CD8-positive, alpha-beta memory T cell (primary cell): ENCODE data around the gene MGLL. TPM values are rescaled to one million over a fixed set of nuclear protein-coding genes. Genes with fewer than 3 reads are reported as not detected.

ENCODE experiments used
- CTCF ChIA-PET: fragments of 350-600 bp; sonication (Branson Sonifier 250); formaldehyde crosslinking; loops from one replicate; lab custom pipeline; 2021; ENCODE audit warnings: antibody characterized with exemption; lab: Charles Lee
- POLR2A ChIA-PET: fragments of 350-600 bp; sonication (Branson Sonifier 250); formaldehyde crosslinking; loops from one replicate; lab custom pipeline; 2021; ENCODE audit warnings: antibody characterized with exemption; lab: Charles Lee
- DNase-seq, 5 donors: peaks; one replicate each; pipeline versions ENCODE4 v3.0.0 to v3.0.0-alpha.2; 2020 to 2022; ENCODE audit warnings: mixed read lengths in 1 of 5
- H3K27ac ChIP-seq: one replicate; pipeline ENCODE4 v1.7.0; 2013; ENCODE audit warnings: low read depth, mild to moderate bottlenecking, low read length, moderate library complexity
- H3K27me3 ChIP-seq: 2 replicates; pipeline ENCODE4 v1.7.0; 2013; ENCODE audit warnings: low read length, mild to moderate bottlenecking; ENCODE audit not compliant: insufficient read depth, poor library complexity, severe bottlenecking
- H3K36me3 ChIP-seq: 2 replicates; pipeline ENCODE4 v1.7.0; 2013; ENCODE audit warnings: mild to moderate bottlenecking, low read length, moderate library complexity; ENCODE audit not compliant: insufficient read depth
- H3K4me1 ChIP-seq: 2 replicates; pipeline ENCODE4 v1.7.0; 2013; ENCODE audit warnings: mild to moderate bottlenecking, low read length, moderate library complexity; ENCODE audit not compliant: insufficient read depth
- H3K4me3 ChIP-seq: 2 replicates; pipeline ENCODE4 v1.7.0; 2013; ENCODE audit warnings: mild to moderate bottlenecking, low read length
- H3K9me3 ChIP-seq: 2 replicates; pipeline ENCODE4 v1.7.0; 2013; ENCODE audit warnings: mild to moderate bottlenecking, low read length
- H3K27ac Mint-ChIP-seq, 8 donors: one replicate each; pipeline ENCODE4 v1.8.0; 2020 to 2021; ENCODE audit warnings: mixed read lengths in 8 of 8, mild to moderate bottlenecking in 6 of 8, inconsistent platforms in 3 of 8, moderate library complexity in 3 of 8
- H3K27me3 Mint-ChIP-seq, 2 donors: one replicate each; pipeline ENCODE4 v1.8.0; 2020 to 2021; ENCODE audit warnings: mixed read lengths in 2 of 2, mild to moderate bottlenecking in 1 of 2, moderate library complexity in 1 of 2
- H3K36me3 Mint-ChIP-seq, 3 donors: one replicate each; pipeline ENCODE4 v1.8.0; 2020 to 2021; ENCODE audit warnings: mixed read lengths in 3 of 3, inconsistent platforms in 1 of 3, mild to moderate bottlenecking in 1 of 3
- H3K4me1 Mint-ChIP-seq, 3 donors: one replicate each; pipeline ENCODE4 v1.8.0; 2020 to 2021; ENCODE audit warnings: mixed read lengths in 3 of 3, inconsistent platforms in 1 of 3, mild to moderate bottlenecking in 1 of 3
- H3K4me3 Mint-ChIP-seq, 7 donors: one replicate each; pipeline ENCODE4 v1.8.0; 2020 to 2021; ENCODE audit warnings: mixed read lengths in 7 of 7, mild to moderate bottlenecking in 6 of 7, moderate library complexity in 4 of 7, inconsistent platforms in 2 of 7
- H3K9me3 Mint-ChIP-seq, 5 donors: one replicate each; pipeline ENCODE4 v1.8.0; 2020 to 2022; ENCODE audit warnings: mixed read lengths in 5 of 5, mild to moderate bottlenecking in 3 of 5, moderate library complexity in 2 of 5, inconsistent platforms in 1 of 5
- polyA plus RNA-seq: library from polyadenylated mRNA; unstranded; fragments of 300-500 nt; fragmentation: Illumina TruSeq; gene quantifications from one replicate; pipeline ENCODE4 v1.2.3, GENCODE V29; 2021
- total RNA-seq, 2 experiments: library from RNA; stranded (reverse); gene quantifications; one replicate each; pipeline ENCODE4 v1.2.3, GENCODE V29; 2021

MGLL gene
- total and polyA plus RNA-seq, 3 experiments from 2014 or later = 3.0 to 5.9 (median 5.3) TPM

- no peak overlapping the region for H3K27ac Mint-ChIP-seq
- Histone ChIP-seq H3K27me3 (no peaks in the 10 kb centered on the region), H3K27ac (no peak overlapping the region), H3K9me3 (no peaks in the 10 kb centered on the region), H3K36me3 (no peaks in the 10 kb centered on the region), H3K4me1 (no peaks in the 10 kb centered on the region), H3K4me3 (no peak overlapping the region)
- H3K4me3 Mint-ChIP-seq = no peak overlapping the region
- peaks cover 9 to 10% of the 10 kb centered on the region in 2 donors for H3K27me3 Mint-ChIP-seq
- POLR2A ChIA-PET = no interaction called here
- no peaks in the 10 kb centered on the region for H3K4me1 Mint-ChIP-seq
- CTCF ChIA-PET = interaction anchor here (1.0 kb wide), 2 partner anchors 13 to 18 kb away, joined by 3 read pairs; no protein-coding TSS in a partner anchor
- no peaks in the 10 kb centered on the region for H3K9me3 Mint-ChIP-seq
- no peaks in the 10 kb centered on the region for H3K36me3 Mint-ChIP-seq
- no peak for DNase-seq
These were observed 86.3 kb downstream of the MGLL start for GRCh38 chr3:127735767-127736693.

GRCh38 chr3:127734754-127735473 lies 87.4 kb downstream of the MGLL start:
- Histone ChIP-seq H3K27ac (no peak overlapping the region), H3K4me3 (no peak overlapping the region), H3K4me1 (no peaks in the 10 kb centered on the region), H3K27me3 (no peaks in the 10 kb centered on the region), H3K36me3 (no peaks in the 10 kb centered on the region), H3K9me3 (no peaks in the 10 kb centered on the region)
- ChIA-PET CTCF (interaction anchor here (1.0 kb wide), 1 partner anchor 12 kb away, joined by 3 read pairs; no protein-coding TSS in a partner anchor), POLR2A (no interaction called here)
- Mint-ChIP-seq H3K4me1 (no peaks in the 10 kb centered on the region), H3K4me3 (no peak overlapping the region), H3K36me3 (no peaks in the 10 kb centered on the region), H3K9me3 (no peaks in the 10 kb centered on the region), H3K27me3 (peaks cover 9 to 10% of the 10 kb centered on the region in 2 donors), H3K27ac (no peak overlapping the region)
- DNase-seq = no peak

- Mint-ChIP-seq H3K4me1 (no peaks in the 10 kb centered on the region), H3K27ac (no peak overlapping the region), H3K27me3 (peaks cover 9 to 10% of the 10 kb centered on the region in 2 donors), H3K4me3 (no peak overlapping the region), H3K9me3 (no peaks in the 10 kb centered on the region), H3K36me3 (no peaks in the 10 kb centered on the region)
- no peak for DNase-seq
- Histone ChIP-seq H3K27me3 (no peaks in the 10 kb centered on the region), H3K4me3 (no peak overlapping the region), H3K4me1 (no peaks in the 10 kb centered on the region), H3K27ac (no peak overlapping the region), H3K9me3 (no peaks in the 10 kb centered on the region), H3K36me3 (no peaks in the 10 kb centered on the region)
- ChIA-PET CTCF (no interaction called here), POLR2A (no interaction called here)
These were observed 88.1 kb downstream of the MGLL start for GRCh38 chr3:127734181-127734720.

DNA sequence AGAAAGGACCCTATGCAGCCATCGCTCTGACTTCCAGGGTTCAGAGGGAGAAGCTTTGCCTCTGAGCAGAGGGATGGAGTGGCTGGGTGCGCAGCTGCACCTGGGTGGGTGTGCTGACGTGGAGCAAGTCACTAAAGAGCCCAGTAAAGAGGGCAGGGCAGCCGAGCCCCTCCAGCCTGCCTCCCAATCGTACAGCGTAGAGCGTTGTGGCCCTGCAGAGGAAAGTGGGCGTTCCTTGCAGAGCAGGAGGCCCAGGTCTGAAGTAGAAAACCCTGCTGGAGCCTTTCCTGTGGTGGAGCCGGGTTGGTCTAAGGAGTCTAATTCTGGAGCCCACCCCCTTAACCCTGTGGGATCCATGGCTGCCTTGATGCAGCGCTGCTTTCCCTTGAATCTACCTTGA lies 88.5 kb downstream of the MGLL start:
- Mint-ChIP-seq H3K4me3 (no peak overlapping the region), H3K4me1 (no peaks in the 10 kb centered on the region), H3K9me3 (no peaks in the 10 kb centered on the region), H3K36me3 (no peaks in the 10 kb centered on the region), H3K27ac (no peak overlapping the region), H3K27me3 (peaks cover 9 to 10% of the 10 kb centered on the region in 2 donors)
- no peaks in the 10 kb centered on the region for H3K9me3 ChIP-seq
- no peaks in the 10 kb centered on the region for H3K27me3 ChIP-seq
- H3K36me3 ChIP-seq = no peaks in the 10 kb centered on the region
- H3K4me3 ChIP-seq = no peak overlapping the region
- no peak for DNase-seq
- ChIA-PET CTCF (no interaction called here), POLR2A (no interaction called here)
- no peaks in the 10 kb centered on the region for H3K4me1 ChIP-seq
- H3K27ac ChIP-seq = no peak overlapping the region

DNA sequence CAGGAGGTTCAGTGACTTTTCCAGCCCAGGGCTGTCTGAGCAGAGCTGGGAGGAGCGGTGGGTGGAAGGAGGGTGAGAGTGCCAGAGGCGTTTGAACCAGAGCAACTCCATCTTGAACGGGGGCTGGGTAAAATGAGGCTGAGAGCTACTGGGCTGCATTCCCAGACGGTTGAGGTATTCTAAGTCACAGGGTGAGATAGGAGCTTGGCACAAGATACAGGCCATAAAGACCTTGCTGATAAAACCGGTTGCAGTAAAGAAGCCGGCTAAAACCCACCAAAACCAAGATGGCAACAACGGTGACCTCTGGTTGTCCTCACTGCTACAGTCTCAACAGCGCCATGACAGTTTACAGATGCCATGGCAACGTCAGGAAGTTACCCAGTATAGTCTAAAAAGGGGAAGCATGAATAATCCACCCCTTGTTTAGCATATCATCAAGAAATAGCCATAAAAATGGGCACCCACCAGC lies 89.4 kb downstream of the MGLL start:
- Mint-ChIP-seq H3K4me1 (no peaks in the 10 kb centered on the region), H3K36me3 (no peaks in the 10 kb centered on the region), H3K4me3 (no peak overlapping the region), H3K27ac (peak overlapping the region in 1 of 8 donors; percentile 4), H3K27me3 (peaks cover 9 to 10% of the 10 kb centered on the region in 2 donors), H3K9me3 (no peaks in the 10 kb centered on the region)
- Histone ChIP-seq H3K4me1 (no peaks in the 10 kb centered on the region), H3K4me3 (no peak overlapping the region), H3K36me3 (no peaks in the 10 kb centered on the region), H3K27me3 (no peaks in the 10 kb centered on the region), H3K27ac (no peak overlapping the region), H3K9me3 (no peaks in the 10 kb centered on the region)
- ChIA-PET CTCF (no interaction called here), POLR2A (no interaction called here)
- DNase-seq = no peak

DNA sequence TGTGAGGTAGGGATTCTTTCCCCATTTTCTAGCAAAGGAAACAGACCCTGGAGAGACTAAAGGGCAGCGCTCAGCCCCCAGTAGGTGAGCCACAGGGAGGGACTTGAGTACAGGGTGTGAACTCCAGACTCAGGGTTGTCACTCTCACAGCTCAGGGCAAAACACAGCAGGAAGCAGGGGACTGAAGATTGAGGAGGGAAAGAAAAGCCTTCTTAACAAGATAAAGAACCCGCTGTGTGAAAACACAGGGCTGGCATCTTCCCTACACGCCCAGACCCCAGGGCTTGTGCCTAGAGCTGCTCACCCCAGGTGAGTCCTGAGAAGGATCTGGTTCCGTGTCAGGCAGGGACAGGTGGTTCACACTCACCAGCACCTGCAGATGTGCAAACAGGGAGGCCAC lies 90.0 kb downstream of the MGLL start:
- POLR2A ChIA-PET = no interaction called here
- no peaks in the 10 kb centered on the region for H3K36me3 Mint-ChIP-seq
- Histone ChIP-seq H3K27ac (no peak overlapping the region), H3K4me3 (no peak overlapping the region), H3K36me3 (no peaks in the 10 kb centered on the region), H3K4me1 (no peaks in the 10 kb centered on the region), H3K27me3 (no peaks in the 10 kb centered on the region), H3K9me3 (no peaks in the 10 kb centered on the region)
- no peak for DNase-seq
- no peak overlapping the region for H3K27ac Mint-ChIP-seq
- H3K27me3 Mint-ChIP-seq = peaks cover 9 to 10% of the 10 kb centered on the region in 2 donors
- no peaks in the 10 kb centered on the region for H3K4me1 Mint-ChIP-seq
- CTCF ChIA-PET = no interaction called here
- H3K4me3 Mint-ChIP-seq = no peak overlapping the region
- H3K9me3 Mint-ChIP-seq = no peaks in the 10 kb centered on the region

DNA sequence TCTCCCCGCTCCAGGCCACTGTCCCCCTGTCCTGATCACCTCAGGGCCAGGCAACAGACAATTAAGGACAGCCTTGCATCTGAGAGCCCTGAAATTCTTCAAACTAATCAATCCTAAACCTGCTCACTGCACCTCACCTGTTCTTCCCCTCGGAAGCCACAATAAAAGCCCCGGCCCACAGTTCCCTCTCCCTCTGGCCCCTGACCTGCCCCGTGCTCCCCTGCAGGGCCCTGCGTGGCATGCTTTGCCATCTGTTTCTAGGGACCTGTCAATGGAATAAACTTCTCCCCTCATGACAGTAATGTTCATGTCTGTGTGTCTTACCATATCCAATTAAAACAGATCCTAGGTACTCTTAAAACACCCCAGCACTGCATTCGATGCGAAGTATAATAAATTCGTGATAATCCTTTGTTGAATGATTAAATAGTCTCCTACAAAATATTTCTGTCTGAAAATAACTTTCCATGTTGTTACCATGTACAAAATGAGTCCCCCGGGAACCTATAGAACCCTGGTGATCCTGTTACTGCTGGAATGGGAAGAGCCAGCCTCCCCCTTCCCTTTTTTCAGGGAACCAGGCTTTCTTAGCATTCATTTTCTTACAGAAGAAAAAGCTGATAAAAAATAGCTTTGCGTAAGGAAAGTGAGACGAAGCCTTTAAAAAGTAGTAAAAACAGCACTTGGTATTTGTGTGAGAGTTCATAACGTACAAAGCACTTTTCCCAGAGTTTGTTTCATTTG lies 90.6 kb downstream of the MGLL start:
- no peak overlapping the region for H3K27ac Mint-ChIP-seq
- ChIA-PET CTCF (no interaction called here), POLR2A (no interaction called here)
- DNase-seq = no peak
- H3K27me3 ChIP-seq = no peaks in the 10 kb centered on the region
- H3K9me3 Mint-ChIP-seq = no peaks in the 10 kb centered on the region
- H3K36me3 ChIP-seq = no peaks in the 10 kb centered on the region
- H3K27me3 Mint-ChIP-seq = peaks cover 9 to 10% of the 10 kb centered on the region in 2 donors
- H3K4me1 Mint-ChIP-seq = no peaks in the 10 kb centered on the region
- H3K4me3 Mint-ChIP-seq = no peak overlapping the region
- no peaks in the 10 kb centered on the region for H3K36me3 Mint-ChIP-seq
- no peak overlapping the region for H3K27ac ChIP-seq
- H3K4me1 ChIP-seq = no peaks in the 10 kb centered on the region
- no peak overlapping the region for H3K4me3 ChIP-seq
- no peaks in the 10 kb centered on the region for H3K9me3 ChIP-seq
